MM.1S (cell line): ENCODE measurements around the gene SLCO1B1.

Experiments used
- EZH2 ChIP-seq: fragments of 300-600 bp; sonication (generic); optimal IDR thresholded peaks from 2 replicates; pipeline ENCODE3; 2017; ENCODE audit warnings: low read depth, mild to moderate bottlenecking, antibody characterized with exemption, low read length, mixed read lengths
- EZH2phosphoT487 ChIP-seq: fragments of 300-600 bp; sonication (generic); IDR thresholded peaks from 2 replicates; pipeline ENCODE4 v1.6.1; 2018; ENCODE audit warnings: antibody characterized with exemption, low read length
- TF ChIP-seq, protein P1 (sequence below): fragments of 300-600 bp; sonication (generic); IDR thresholded peaks from 2 replicates; pipeline ENCODE4 v1.5.1; 2016; ENCODE audit warnings: antibody characterized with exemption, low read length, mixed read lengths

DNA sequence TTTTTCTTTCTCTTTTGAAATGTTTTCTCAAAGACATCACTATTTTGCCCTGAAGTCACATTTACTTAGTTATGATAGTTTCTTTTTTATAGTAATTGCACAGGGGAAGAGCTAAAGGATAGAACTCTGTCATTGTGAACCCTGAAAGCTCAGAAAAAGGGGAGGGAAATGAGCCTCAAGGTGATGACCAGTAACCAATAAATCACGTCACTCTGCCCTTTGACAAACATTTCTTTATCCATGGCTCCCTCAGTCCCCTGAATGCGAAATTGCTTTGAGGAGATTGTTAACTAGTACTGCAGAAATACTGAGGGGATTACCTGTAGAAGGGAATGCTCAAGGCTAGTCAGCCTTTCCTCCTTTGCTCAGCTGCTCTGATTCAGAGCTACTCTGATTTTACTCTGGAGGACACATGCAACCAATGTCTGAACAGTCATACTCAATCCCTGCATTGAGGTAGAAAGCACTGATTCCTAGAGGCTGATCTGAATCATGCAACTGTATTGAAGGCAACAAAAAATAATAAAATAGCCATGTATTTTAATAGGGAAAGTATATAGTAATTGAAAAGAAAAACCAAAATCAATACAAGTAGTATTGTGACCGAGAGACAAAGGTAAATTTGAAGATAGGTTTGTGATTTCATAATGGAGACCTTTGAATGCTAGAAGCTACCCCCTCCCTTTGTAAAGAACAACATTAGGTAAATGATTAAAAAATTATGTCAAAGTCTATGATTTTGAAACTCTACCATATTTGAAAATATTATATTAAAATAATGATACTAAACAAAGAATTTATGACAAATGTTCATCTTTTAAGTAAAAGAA is 24.7 kb downstream of the SLCO1B1 start:
- TF ChIP-seq, protein P1, sequence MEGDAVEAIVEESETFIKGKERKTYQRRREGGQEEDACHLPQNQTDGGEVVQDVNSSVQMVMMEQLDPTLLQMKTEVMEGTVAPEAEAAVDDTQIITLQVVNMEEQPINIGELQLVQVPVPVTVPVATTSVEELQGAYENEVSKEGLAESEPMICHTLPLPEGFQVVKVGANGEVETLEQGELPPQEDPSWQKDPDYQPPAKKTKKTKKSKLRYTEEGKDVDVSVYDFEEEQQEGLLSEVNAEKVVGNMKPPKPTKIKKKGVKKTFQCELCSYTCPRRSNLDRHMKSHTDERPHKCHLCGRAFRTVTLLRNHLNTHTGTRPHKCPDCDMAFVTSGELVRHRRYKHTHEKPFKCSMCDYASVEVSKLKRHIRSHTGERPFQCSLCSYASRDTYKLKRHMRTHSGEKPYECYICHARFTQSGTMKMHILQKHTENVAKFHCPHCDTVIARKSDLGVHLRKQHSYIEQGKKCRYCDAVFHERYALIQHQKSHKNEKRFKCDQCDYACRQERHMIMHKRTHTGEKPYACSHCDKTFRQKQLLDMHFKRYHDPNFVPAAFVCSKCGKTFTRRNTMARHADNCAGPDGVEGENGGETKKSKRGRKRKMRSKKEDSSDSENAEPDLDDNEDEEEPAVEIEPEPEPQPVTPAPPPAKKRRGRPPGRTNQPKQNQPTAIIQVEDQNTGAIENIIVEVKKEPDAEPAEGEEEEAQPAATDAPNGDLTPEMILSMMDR, result no peak
- TF ChIP-seq EZH2phosphoT487, result no peak
- no peak for TF ChIP-seq EZH2
